ENCODE measurements around the gene CKLF.
A peak's percentile ranks its signal among the peaks of the same experiment; 100 is the strongest.
"Not testable (repeated sequence)": the region's sequence is repeated elsewhere in the genome, so short reads cannot be mapped to it uniquely, and the experiment has no call there.

Gene CKLF

DNA sequence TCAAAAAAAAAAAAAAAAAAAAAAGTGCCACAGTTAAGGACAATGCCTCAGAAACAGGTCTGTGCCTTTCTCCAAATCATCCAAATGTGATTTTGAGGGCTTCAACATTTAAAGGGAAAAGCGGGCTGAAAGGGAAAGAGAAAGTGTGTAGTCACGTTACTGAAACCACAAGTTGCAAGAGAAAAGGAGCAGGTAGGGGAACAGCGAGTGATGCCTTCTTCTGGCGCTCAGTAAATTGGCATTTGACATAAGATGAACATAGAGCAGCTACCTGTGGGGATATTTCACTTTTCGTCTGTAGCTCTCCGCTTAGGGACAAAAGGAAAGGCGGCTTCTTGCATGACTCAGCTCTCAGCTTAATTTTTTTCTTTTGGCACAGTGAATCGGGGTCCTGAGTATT, 37.9 kb downstream of the CKLF start:
- Mint-ChIP-seq H3K4me3 (peak overlapping the region; percentile 78), H3K4me1 (peaks cover 30% of the 10 kb centered on the region), H3K9me3 (no peaks in the 10 kb centered on the region), H3K27me3 (no peaks in the 10 kb centered on the region), H3K27ac (peak overlapping the region; percentile 31), H3K36me3 (no peaks in the 10 kb centered on the region)

DNA sequence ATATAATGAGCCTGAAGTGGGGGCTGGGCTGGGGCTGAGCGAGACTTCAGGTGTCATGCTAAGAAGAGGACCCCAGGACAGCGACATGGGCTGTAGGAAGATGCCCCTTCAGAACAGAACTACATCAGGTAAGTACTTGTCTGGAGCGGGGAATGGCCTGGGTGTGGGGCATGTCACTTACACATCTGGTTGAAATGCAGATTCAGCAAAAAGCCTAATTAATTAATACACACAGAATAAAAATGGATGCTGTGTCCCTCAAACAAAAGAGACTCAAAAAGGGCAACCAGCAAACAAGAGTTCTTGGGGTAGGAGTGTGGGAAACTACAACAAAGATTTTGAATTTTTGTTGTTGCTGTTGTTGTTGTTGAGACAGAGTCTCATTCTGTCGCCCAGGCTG, 38.6 kb downstream of the CKLF start:
- Mint-ChIP-seq H3K4me3 (peak overlapping the region; percentile 78), H3K27ac (no peak overlapping the region), H3K27me3 (no peaks in the 10 kb centered on the region), H3K36me3 (no peaks in the 10 kb centered on the region), H3K4me1 (peaks cover 30% of the 10 kb centered on the region), H3K9me3 (no peaks in the 10 kb centered on the region)

GRCh38 chr16:66592241-66592640, 39.9 kb downstream of the CKLF start:
- H3K4me1 Mint-ChIP-seq = peaks cover 39% of the 10 kb centered on the region

GRCh38 chr16:66592814-66593213, 40.4 kb downstream of the CKLF start:
- Mint-ChIP-seq H3K27ac (no peak overlapping the region), H3K36me3 (no peaks in the 10 kb centered on the region), H3K4me3 (no peak overlapping the region), H3K9me3 (no peaks in the 10 kb centered on the region), H3K4me1 (peaks cover 38% of the 10 kb centered on the region), H3K27me3 (no peaks in the 10 kb centered on the region)

More at GRCh38 chr16:66592241-66592640, 39.9 kb downstream of the CKLF start:
- no peak overlapping the region for H3K27ac Mint-ChIP-seq
- no peaks in the 10 kb centered on the region for H3K9me3 Mint-ChIP-seq
- H3K36me3 Mint-ChIP-seq = no peaks in the 10 kb centered on the region
- no peak overlapping the region for H3K4me3 Mint-ChIP-seq
- H3K27me3 Mint-ChIP-seq = no peaks in the 10 kb centered on the region

- Mint-ChIP-seq H3K27ac (no peak overlapping the region), H3K27me3 (no peaks in the 10 kb centered on the region), H3K4me1 (peaks cover 34% of the 10 kb centered on the region), H3K36me3 (no peaks in the 10 kb centered on the region), H3K9me3 (no peaks in the 10 kb centered on the region), H3K4me3 (no peak overlapping the region)
Observed at GRCh38 chr16:66594739-66595138, 42.4 kb downstream of the CKLF start.

- H3K36me3 Mint-ChIP-seq, H3K27me3 Mint-ChIP-seq, H3K27ac Mint-ChIP-seq, H3K4me3 Mint-ChIP-seq, H3K9me3 Mint-ChIP-seq: not testable (repeated sequence)
- H3K4me1 Mint-ChIP-seq = peaks cover 35% of the 10 kb centered on the region
Observed at GRCh38 chr16:66596559-66596958, 44.2 kb downstream of the CKLF start.

DNA sequence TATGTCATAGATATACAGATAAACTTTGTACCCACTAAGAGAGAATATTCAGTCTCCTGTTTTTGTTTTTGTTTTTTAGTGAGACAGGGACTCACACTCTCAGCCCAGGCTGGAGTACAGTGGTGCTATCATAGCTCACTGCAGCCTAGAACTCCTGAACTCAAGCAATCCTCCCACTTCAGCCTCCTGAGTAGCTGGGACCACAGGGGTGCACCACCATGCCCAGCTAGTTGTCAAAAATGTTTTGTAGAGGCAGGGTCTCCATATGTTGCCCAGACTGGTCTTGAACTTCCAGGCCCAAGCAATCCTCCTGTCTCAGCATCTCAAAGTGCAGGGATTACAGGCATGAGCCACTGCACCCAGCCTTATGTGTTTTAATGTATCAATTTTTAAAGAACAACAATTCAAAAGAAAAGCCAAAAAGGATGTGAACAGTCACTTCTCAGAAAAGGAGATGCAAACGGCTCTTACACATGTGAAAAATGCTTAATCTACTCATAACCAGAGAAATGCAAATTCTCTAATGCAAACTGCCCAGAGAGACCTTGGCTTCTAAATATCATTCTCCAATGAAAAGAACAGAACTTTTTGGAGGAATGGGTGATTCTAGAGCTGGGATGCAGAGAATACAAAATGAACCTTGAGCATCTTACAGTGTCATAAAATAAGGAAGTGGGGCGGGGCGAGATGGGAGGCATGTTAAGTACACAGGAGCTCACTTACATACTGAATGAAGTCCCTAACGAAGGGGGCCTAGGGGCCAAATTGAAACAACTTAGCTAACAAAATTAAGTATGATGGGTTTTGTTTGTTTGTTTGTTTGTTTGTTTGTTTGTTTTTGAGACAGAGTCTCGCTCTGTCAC, 44.8 kb downstream of the CKLF start:
- Mint-ChIP-seq H3K9me3 (no peaks in the 10 kb centered on the region), H3K27me3 (no peaks in the 10 kb centered on the region), H3K27ac (peak overlapping the region; percentile 36), H3K36me3 (no peaks in the 10 kb centered on the region), H3K4me1 (peaks cover 35% of the 10 kb centered on the region), H3K4me3 (no peak overlapping the region)

DNA sequence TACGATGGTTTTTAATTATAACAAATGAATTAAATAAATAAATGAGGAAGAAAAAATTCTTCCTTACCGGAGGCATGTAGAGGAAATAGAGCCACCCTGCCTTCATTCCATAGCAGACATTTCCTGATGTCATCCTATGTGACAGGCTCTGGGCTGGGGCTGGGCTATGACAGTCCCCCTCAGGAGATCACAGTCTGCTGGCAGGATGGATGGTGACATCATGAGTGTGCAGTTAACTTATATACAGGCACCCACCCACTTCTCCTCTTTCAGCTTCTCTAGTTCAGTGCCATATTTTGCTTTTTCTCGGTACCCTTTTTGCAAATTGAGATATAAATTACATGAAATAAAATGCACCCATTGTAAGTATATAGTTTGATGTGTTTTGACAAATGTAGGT, 45.7 kb downstream of the CKLF start:
- Mint-ChIP-seq H3K36me3 (no peaks in the 10 kb centered on the region), H3K4me1 (peaks cover 40% of the 10 kb centered on the region), H3K27me3 (no peaks in the 10 kb centered on the region), H3K9me3 (no peaks in the 10 kb centered on the region), H3K4me3 (no peak overlapping the region), H3K27ac (peak overlapping the region; percentile 30)

GRCh38 chr16:66599726-66600125, 47.4 kb downstream of the CKLF start:
- H3K36me3 Mint-ChIP-seq = no peaks in the 10 kb centered on the region
- H3K4me1 Mint-ChIP-seq = peaks cover 47% of the 10 kb centered on the region
- no peak overlapping the region for H3K4me3 Mint-ChIP-seq
- no peaks in the 10 kb centered on the region for H3K9me3 Mint-ChIP-seq
- H3K27ac Mint-ChIP-seq = peak overlapping the region; percentile 16
- H3K27me3 Mint-ChIP-seq = no peaks in the 10 kb centered on the region

DNA sequence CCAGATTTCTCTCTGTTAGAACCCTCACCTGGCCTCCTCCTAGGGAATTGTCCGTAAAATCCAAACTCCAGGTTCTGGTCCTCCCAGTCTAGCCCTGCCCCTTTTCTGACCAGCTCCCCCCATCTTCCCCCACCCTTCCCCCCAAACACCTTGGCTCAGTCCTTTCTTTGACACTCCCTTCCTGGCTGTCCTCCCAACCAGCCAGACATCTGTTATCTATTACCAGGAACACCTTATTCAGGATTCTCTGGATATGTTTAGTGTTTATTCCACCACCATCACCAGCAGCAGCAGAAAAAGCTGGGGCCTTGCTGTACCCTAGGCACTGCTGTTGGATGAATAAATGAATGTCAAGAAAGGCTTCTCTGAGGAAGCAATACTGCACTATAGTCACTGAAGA, 48.1 kb downstream of the CKLF start:
- Mint-ChIP-seq H3K27ac (no peak overlapping the region), H3K36me3 (no peaks in the 10 kb centered on the region), H3K4me1 (peaks cover 47% of the 10 kb centered on the region), H3K9me3 (no peaks in the 10 kb centered on the region), H3K27me3 (no peaks in the 10 kb centered on the region), H3K4me3 (no peak overlapping the region)

DNA sequence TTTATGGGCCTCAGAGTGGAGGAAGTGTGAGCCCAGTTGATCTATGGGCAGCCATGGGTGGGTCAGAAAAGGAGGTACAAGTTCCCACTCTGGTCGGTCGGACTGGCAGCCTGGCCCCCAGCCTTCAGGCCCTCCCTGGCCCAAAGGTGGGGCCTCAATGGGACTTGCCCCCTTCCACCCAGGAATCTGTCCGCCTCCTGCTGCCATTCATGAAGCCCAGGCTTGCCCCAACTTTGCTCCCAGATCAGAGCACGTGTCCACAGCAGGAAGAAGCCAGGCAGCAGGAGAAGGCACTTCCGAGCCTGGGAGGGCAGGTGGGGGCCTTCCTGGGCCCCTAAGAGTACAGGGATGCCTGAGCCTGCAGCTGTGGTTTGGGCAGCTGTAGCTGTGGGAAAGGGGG, 49.1 kb downstream of the CKLF start:
- H3K4me1 Mint-ChIP-seq = peaks cover 53% of the 10 kb centered on the region
- H3K27me3 Mint-ChIP-seq = no peaks in the 10 kb centered on the region
- H3K27ac Mint-ChIP-seq = no peak overlapping the region
- no peaks in the 10 kb centered on the region for H3K9me3 Mint-ChIP-seq
- H3K36me3 Mint-ChIP-seq = no peaks in the 10 kb centered on the region
- H3K4me3 Mint-ChIP-seq = no peak overlapping the region

DNA sequence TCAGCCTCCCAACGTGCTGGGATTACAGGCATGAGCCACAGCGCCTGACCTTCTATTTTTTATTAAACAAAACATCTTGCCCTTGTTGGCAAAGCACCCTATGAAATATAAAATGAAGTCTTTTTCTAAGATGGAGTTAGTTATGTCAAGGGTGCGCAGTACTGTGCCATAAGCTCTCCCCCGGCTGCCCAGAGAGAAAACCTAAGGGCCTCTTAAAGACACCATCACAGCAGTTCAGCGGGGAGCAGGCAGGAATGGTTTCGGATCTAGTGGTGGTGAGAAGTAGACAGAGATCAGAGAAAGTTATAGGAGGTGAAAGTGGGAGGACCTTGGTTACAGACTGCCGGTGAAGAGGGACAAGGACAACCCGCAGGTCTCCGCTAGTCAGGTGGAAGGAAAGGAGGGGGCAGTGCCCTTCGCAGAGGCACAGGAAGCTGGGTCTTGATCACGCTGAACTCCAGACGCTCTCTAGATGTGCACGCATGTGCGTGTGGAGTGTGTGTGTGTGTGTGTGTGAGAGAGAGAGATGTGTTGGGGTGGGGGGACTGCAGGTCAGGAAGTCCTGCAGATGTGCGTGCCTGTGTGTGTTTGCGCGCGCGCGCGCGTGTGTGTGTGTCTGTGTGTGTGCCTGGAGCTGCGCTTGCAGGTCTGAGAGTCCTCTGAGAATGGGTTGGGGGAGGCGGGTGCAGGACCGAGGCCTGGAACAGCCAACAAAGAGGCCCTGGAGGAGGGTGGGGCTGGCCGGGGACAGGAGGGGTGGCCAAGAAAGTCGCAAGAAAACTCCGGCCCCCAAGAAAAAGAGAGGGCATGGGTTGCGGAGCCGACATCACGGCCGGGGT, 51.4 kb downstream of the CKLF start:
- Mint-ChIP-seq H3K4me3 (peak overlapping the region; percentile 88), H3K27ac (peak overlapping the region; percentile 80), H3K36me3 (no peaks in the 10 kb centered on the region), H3K9me3 (no peaks in the 10 kb centered on the region), H3K4me1 (peaks cover 51% of the 10 kb centered on the region), H3K27me3 (no peaks in the 10 kb centered on the region)

- peaks cover 48% of the 10 kb centered on the region for H3K4me1 Mint-ChIP-seq
- H3K4me3 Mint-ChIP-seq = peak within 1 kb of the TSS; percentile 88
- no peaks in the 10 kb centered on the region for H3K36me3 Mint-ChIP-seq
- H3K9me3 Mint-ChIP-seq = no peaks in the 10 kb centered on the region
- H3K27me3 Mint-ChIP-seq = no peaks in the 10 kb centered on the region
- peak within 1 kb of the TSS; percentile 80 for H3K27ac Mint-ChIP-seq
Observed at GRCh38 chr16:66604376-66605176, 52.2 kb downstream of the CKLF start, which contains the start of gene CMTM3. Gene CMTM3, plus strand, starts transcription at chr16:66604704. Its CDS starts 102 bp downstream, at chr16:66604806.

- Mint-ChIP-seq H3K4me3 (peak overlapping the region; percentile 84), H3K27ac (peak overlapping the region; percentile 55), H3K9me3 (no peaks in the 10 kb centered on the region), H3K36me3 (no peaks in the 10 kb centered on the region), H3K4me1 (peaks cover 43% of the 10 kb centered on the region), H3K27me3 (no peaks in the 10 kb centered on the region)
Observed at GRCh38 chr16:66605177-66605978, 53.0 kb downstream of the CKLF start.

All from activated naive CD4-positive, alpha-beta T cell treated with anti-CD3 and anti-CD28 coated beads, Interleukin-2, amount 50 U/mL, for 24 hours (primary cell).